Esophagus muscularis mucosa (tissue), 4 donors: ENCODE data around the gene LHX3.

Experiments used
- EP300 ChIP-seq: sonication (generic); formaldehyde crosslinking; IDR thresholded peaks from one replicate; pipeline ENCODE4 v1.6.1; 2017; ENCODE audit warnings: antibody characterized with exemption
- POLR2A ChIP-seq: fragments of 450-650 bp; IDR thresholded peaks from one replicate; pipeline ENCODE4 v1.6.1; 2017; ENCODE audit warnings: antibody characterized with exemption, moderate library complexity, mild to moderate bottlenecking, low read depth
- POLR2AphosphoS5 ChIP-seq, 2 donors: sonication (generic); formaldehyde crosslinking; IDR thresholded peaks; one replicate each; pipeline ENCODE4 v1.6.1; 2017; ENCODE audit warnings: antibody characterized with exemption in 2 of 2
- TF ChIP-seq, protein P1 (sequence below), 3 experiments: fragments of 200-600 bp in 2 of 3; fragments of 450-650 bp in 1 of 3; sonication (generic) in 2 of 3; IDR thresholded peaks; one replicate each; pipeline ENCODE4 v1.5.1; 2017 to 2019; ENCODE audit warnings: antibody characterized with exemption in 3 of 3, mild to moderate bottlenecking in 2 of 3, moderate library complexity in 1 of 3

DNA sequence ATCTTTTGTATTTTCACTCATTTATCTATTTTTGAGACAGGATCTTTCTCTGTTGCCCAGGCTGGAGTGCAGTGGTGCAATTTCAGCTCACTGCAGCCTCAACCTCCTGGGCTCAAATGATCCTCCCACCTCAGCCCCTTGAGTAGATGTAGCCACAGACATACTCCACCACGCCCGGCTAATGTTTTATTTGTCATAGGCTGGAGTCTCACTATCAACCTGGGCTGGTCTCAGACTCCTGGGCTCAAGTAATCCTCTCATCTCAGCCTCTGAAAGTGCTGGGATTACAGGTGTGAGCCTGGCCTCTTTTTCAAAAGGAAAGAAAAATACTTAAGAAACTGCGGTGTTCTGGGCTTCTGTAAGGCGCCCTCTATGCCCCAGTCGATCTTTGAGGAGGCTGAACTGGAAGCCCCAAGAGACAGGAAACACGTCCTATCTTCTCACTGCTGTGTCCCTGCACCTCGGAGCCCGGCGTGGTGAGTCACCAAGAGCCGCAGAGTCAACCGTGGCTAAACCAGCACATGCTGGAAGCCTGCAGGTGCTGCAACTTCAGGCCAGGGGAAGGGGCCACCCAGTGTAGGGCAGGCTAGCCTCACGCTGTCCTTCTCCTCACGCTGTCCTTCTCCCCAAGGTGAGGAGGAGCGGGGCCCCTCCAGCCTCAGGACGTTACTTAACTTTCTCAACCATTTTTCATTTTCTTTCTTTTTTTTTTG lies 15.2 kb upstream of the LHX3 start:
- no peak for TF ChIP-seq POLR2A
- no peak for TF ChIP-seq EP300
- TF ChIP-seq, protein P1, sequence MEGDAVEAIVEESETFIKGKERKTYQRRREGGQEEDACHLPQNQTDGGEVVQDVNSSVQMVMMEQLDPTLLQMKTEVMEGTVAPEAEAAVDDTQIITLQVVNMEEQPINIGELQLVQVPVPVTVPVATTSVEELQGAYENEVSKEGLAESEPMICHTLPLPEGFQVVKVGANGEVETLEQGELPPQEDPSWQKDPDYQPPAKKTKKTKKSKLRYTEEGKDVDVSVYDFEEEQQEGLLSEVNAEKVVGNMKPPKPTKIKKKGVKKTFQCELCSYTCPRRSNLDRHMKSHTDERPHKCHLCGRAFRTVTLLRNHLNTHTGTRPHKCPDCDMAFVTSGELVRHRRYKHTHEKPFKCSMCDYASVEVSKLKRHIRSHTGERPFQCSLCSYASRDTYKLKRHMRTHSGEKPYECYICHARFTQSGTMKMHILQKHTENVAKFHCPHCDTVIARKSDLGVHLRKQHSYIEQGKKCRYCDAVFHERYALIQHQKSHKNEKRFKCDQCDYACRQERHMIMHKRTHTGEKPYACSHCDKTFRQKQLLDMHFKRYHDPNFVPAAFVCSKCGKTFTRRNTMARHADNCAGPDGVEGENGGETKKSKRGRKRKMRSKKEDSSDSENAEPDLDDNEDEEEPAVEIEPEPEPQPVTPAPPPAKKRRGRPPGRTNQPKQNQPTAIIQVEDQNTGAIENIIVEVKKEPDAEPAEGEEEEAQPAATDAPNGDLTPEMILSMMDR (IDR thresholded peaks at IDR 0.05) = no peak
- no peak for TF ChIP-seq POLR2AphosphoS5 (IDR thresholded peaks at IDR 0.05)
